Epithelial cell of esophagus (primary cell): Measurements from ENCODE around the gene CDYL.
A peak's percentile ranks its signal among the peaks of the same experiment; 100 is the strongest.

Experiments
- DNase-seq: peaks from one replicate; pipeline ENCODE4 v3.0.0; 2010; ENCODE audit warnings: low read depth
- H3K4me3 ChIP-seq: 2 replicates; pipeline ENCODE4 v1.5.1; 2011; ENCODE audit warnings: mild to moderate bottlenecking, low read length, control low read depth
- TF ChIP-seq, protein P1 (sequence below): IDR thresholded peaks from 2 replicates; pipeline ENCODE4 v1.5.1; 2011; ENCODE audit warnings: low read depth, mild to moderate bottlenecking, low read length, control low read depth, inconsistent platforms; ENCODE audit not compliant: insufficient read depth; ENCODE audit errors: missing control alignments

The CDYL gene

DNA sequence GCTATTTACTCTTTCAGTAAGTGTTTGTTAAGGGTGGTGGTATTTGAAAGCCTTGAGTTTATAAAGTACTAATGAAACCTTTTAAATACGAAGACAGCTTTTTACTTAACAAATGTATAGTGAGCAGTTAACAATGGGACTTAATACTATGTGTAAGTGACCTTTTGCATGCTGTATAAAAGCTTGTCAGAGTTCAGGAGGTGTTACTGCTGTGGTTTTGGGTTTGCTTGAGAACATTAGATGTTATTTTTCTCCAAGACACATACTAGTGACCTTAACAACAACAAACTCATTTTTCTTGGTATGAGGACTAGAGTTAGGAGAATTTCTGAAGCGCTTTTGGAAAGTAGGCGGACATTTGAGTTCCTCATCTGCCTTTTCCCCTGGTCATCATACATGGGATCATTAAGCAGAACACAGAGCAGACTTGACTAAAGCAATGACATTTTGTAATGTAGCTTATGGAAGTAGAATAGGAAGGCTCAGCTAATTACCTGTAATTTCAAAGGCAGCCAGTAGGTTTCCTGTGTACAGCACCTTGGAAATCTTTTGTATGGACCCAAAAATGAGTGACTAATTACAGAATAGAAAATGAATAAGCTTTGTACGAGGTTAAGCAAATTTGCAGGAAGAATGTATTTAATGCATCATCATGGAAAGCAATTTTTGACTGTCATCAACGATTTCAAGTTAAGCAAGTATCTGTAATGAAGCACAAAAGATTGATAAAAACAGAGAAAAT, 14.1 kb downstream of the CDYL start:
- DNase-seq, result no peak

DNA sequence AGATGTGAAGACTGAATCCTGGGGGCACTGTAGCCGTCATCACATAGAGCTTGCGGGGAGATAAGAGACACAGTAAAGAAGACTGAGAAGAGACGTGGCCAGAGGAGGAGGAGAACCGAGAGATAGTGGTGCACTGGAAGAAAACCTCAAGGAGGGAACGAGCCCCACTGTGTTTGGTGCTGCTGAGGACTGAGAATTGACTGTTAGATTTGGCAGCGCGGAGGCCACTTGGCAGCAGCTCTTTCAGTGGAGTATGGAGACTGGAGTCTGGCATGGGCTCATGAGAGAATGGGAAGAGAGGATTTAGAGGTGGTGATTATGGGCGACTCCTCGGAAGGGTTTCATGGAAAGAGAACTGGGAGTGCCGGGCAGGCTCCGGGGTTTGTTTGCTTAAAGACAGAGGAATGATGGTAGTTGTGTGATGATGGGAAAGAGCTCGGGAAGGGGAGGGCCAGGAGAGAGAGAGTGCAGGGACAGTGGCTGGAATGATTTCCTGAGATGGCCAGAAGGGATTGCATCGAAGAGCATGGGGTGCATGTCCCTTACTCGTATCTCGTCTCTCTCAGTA, 18.0 kb downstream of the CDYL start:
- no peak for DNase-seq
- no peak overlapping the region for H3K4me3 ChIP-seq
- TF ChIP-seq, protein P1, sequence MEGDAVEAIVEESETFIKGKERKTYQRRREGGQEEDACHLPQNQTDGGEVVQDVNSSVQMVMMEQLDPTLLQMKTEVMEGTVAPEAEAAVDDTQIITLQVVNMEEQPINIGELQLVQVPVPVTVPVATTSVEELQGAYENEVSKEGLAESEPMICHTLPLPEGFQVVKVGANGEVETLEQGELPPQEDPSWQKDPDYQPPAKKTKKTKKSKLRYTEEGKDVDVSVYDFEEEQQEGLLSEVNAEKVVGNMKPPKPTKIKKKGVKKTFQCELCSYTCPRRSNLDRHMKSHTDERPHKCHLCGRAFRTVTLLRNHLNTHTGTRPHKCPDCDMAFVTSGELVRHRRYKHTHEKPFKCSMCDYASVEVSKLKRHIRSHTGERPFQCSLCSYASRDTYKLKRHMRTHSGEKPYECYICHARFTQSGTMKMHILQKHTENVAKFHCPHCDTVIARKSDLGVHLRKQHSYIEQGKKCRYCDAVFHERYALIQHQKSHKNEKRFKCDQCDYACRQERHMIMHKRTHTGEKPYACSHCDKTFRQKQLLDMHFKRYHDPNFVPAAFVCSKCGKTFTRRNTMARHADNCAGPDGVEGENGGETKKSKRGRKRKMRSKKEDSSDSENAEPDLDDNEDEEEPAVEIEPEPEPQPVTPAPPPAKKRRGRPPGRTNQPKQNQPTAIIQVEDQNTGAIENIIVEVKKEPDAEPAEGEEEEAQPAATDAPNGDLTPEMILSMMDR, result no peak

More for the DNA sequence above, 14.1 kb downstream of the CDYL start:
- no peak overlapping the region for H3K4me3 ChIP-seq
- TF ChIP-seq, protein P1, result no peak

DNA sequence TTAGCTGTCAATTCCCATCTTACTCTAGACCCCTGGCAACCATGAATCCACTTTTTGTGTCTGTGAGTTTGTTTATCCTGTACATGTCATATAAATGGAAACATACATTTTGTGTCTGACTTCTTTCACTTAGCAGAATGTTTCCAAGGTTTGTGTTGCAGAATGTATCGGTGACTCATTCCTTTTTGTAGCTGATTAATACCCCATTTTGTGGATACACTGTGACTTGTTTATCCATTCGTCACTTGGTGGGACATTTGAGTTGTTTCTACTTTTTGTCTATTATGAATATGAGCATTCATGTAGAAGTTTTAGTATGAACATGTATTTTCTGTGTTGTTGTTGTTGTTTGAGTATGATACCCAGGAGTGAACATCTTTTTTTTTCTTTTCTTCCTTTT, 21.4 kb downstream of the CDYL start:
- DNase-seq, result peak; percentile 23
- no peak overlapping the region for H3K4me3 ChIP-seq
- TF ChIP-seq, protein P1, result no peak

DNA sequence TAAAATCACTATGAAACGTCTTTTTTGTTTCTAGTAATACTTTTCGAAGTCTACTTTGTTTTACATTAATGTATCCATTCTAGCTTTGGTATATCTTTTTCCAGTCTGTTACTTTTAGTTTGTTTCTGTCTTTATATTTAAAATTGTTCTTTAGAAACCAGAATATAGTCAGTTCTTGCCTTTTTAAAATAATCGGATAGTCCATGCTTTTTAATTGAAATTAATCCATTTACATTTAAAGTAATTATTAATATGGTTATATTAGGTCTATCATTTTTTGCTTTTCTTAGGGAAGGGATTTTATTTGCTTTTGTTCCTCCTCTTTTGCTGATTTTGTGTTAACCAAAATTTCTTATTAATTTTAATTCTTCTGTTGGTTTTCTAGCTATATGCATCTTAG, 23.7 kb downstream of the CDYL start:
- no peak overlapping the region for H3K4me3 ChIP-seq
- TF ChIP-seq, protein P1, result no peak
- no peak for DNase-seq

DNA sequence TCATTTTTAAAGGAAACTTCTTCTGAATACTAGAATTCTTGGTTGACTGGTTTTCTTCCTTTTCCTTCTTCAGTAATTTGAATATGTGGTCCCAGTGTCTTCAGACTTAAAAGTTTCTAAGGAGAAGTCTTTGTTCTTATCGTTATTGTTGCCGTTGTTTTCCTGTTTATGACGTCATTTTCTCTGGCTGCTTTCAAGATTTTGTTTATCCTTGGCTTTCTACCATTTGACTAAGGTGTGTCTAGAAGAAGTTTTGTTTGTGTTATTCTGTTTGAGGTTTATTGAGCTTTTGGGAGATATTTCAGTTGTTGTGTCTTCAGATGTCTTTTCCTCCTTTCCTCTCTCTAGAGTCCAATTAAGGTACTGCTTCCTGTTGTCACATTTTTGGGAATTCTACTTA, 24.5 kb downstream of the CDYL start:
- no peak for DNase-seq
- TF ChIP-seq, protein P1, result no peak
- no peak overlapping the region for H3K4me3 ChIP-seq

DNA sequence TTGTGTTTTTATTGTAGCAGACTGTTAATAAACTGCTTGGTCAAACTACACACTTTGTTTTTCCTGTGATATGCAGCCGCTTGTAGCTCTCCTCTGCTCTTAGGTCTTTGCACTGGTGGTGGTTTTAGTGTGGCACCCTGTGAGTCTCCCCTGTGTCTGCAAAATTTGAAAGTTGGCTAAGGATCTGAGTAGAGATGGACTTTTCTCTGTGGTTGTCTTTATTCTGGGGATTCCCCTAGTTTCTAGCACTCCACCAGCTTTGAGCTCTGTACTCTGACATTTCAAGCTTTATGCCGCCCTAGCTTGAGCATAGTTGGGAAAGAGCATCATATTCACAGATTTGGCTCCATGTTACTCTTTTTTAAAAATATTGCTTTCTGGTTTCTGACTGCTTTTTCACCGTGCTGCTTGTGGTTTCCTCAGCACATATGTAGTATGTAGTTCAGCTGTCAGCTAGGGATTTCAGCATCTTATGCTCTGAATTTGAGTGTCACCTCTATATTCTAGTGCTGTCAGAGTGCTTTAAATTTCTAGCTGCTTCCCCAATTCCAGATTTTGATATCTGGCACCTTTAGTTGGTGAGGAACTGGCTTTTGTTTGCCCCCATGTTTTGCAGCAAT, 25.4 kb downstream of the CDYL start:
- no peak for DNase-seq
- TF ChIP-seq, protein P1, result no peak
- no peak overlapping the region for H3K4me3 ChIP-seq

DNA sequence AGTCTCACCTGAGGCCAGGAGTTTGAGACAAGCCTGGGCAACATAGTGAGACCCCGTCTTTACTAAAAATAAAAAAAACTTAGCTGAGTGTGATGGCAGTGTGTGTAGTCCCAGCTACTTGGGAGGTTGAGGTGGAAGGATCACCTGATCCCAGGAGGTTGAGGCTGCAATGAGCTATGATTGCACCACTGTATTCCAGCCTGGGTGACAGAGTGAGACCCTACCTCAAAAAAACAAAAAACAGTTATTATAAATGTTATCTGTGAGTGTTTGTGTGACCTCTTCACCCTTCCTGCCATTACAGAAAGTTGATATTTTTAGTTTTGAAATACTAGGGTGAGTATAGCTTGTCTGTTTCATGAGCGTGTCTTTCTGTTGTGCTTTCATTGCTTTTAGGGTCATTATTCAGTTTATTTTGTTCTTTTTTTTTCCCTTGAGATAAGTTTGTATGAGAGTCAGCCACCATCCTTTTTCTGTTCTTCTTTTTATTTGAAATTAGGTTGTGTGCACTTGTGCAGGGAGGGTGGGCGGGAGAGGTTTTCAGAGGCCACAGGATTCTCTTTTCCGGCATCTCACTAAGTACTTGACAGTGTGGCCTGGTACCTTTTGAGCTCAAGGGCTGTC, 26.2 kb downstream of the CDYL start:
- no peak for DNase-seq
- TF ChIP-seq, protein P1, result no peak
- no peak overlapping the region for H3K4me3 ChIP-seq
